ENCODE data around the gene VAV2.

GRCh38 chr9:133807818-133808217, 184.3 kb downstream of the VAV2 start:
- TF ChIP-seq POLR2A (IDR thresholded peaks at IDR 0.05) = no peak
- no peak for TF ChIP-seq CTCF (IDR thresholded peaks at IDR 0.05)

Measured in heart left ventricle (tissue), 13 donors.